HEK293T (cell line): ENCODE data around the gene TOMM7.

ENCODE experiments used
- CTCF ChIA-PET: fragments of 350-600 bp; formaldehyde crosslinking; extraction: SDS; loops from one replicate; lab custom pipeline; 2021; ENCODE audit warnings: antibody characterized with exemption, inconsistent platforms; lab: Yijun Ruan, JAX
- POLR2A ChIA-PET: fragments of 350-600 bp; formaldehyde crosslinking; extraction: SDS; loops from one replicate; lab custom pipeline; 2020; ENCODE audit warnings: antibody characterized with exemption, inconsistent platforms; lab: Yijun Ruan, JAX
- DNase-seq: peaks from one replicate; pipeline ENCODE4 v3.0.0; 2012; ENCODE audit warnings: mixed read lengths; ENCODE audit errors: extremely low spot score
- ARNT ChIP-seq: fragments of 450-650 bp; IDR thresholded peaks from 2 replicates; pipeline ENCODE4 v1.6.1; 2017; ENCODE audit warnings: mild to moderate bottlenecking
- BHLHE40 ChIP-seq: fragments of 450-650 bp; IDR thresholded peaks from 2 replicates; pipeline ENCODE4 v1.6.1; 2016; ENCODE audit warnings: mild to moderate bottlenecking, moderate library complexity, borderline replicate concordance
- CTBP1 ChIP-seq: fragments of 450-650 bp; IDR thresholded peaks from 2 replicates; pipeline ENCODE4 v1.6.1; 2016; ENCODE audit warnings: borderline replicate concordance
- ELF4 ChIP-seq: fragments of 450-650 bp; IDR thresholded peaks from 2 replicates; pipeline ENCODE4 v1.6.1; 2017; ENCODE audit warnings: antibody characterized with exemption
- FOXA1 ChIP-seq: fragments of 450-650 bp; IDR thresholded peaks from 2 replicates; pipeline ENCODE4 v1.6.1; 2016; ENCODE audit warnings: mild to moderate bottlenecking
- FOXK2 ChIP-seq: fragments of 450-650 bp; IDR thresholded peaks from 2 replicates; pipeline ENCODE4 v1.6.1; 2016; ENCODE audit warnings: mild to moderate bottlenecking
- FOXM1 ChIP-seq: fragments of 450-650 bp; IDR thresholded peaks from 2 replicates; pipeline ENCODE4 v1.6.1; 2017; ENCODE audit warnings: mild to moderate bottlenecking, borderline replicate concordance
- HDGF ChIP-seq: fragments of 450-650 bp; IDR thresholded peaks from 2 replicates; pipeline ENCODE4 v1.6.1; 2017; ENCODE audit warnings: antibody characterized with exemption, borderline replicate concordance
- L3MBTL2 ChIP-seq: fragments of 450-650 bp; conservative IDR thresholded peaks from 2 replicates; pipeline ENCODE4 v1.6.1; 2016; ENCODE audit warnings: mild to moderate bottlenecking
- LEF1 ChIP-seq: fragments of 450-650 bp; IDR thresholded peaks from 2 replicates; pipeline ENCODE4 v1.6.1; 2017; ENCODE audit warnings: mild to moderate bottlenecking, borderline replicate concordance
- NFRKB ChIP-seq: fragments of 450-650 bp; IDR thresholded peaks from 2 replicates; pipeline ENCODE4 v1.6.1; 2016; ENCODE audit warnings: mild to moderate bottlenecking, moderate library complexity
- PKNOX1 ChIP-seq: fragments of 450-650 bp; IDR thresholded peaks from 2 replicates; pipeline ENCODE4 v1.6.1; 2016
- SP1 ChIP-seq: fragments of 450-650 bp; IDR thresholded peaks from 2 replicates; pipeline ENCODE4 v1.6.1; 2017
- SUZ12 ChIP-seq: fragments of 450-650 bp; IDR thresholded peaks from 2 replicates; pipeline ENCODE4 v1.6.1; 2016; ENCODE audit warnings: mild to moderate bottlenecking
- TARDBP ChIP-seq: fragments of 450-650 bp; IDR thresholded peaks from 2 replicates; pipeline ENCODE4 v1.6.1; 2016
- ZNF384 ChIP-seq: fragments of 450-650 bp; IDR thresholded peaks from 2 replicates; pipeline ENCODE4 v1.6.1; 2016

TOMM7 gene

GRCh38 chr7:22860784-22861482 lies 38.3 kb upstream of the TOMM7 start:
- POLR2A ChIA-PET = interaction anchor here (1.0 kb wide), 1 partner anchor 37 kb away, joined by 3 read pairs; no protein-coding TSS in a partner anchor
- peak; percentile 43 for DNase-seq
- CTCF ChIA-PET = interaction anchor here (1.0 to 1.2 kb wide), 2 partner anchors 17 to 21 kb away, joined by 4 read pairs; no protein-coding TSS in a partner anchor
- TF ChIP-seq TARDBP (no peak), LEF1 (no peak), L3MBTL2 (no peak), PKNOX1 (peak; percentile 72)

GRCh38 chr7:22860337-22860736 lies 37.7 kb upstream of the TOMM7 start:
- CTCF ChIA-PET = interaction anchor here (0.7 to 1.2 kb wide), 3 partner anchors 17 to 31 kb away, joined by 3 to 4 read pairs (median 4); no protein-coding TSS in a partner anchor
- POLR2A ChIA-PET = interaction anchor here (1.0 kb wide), 1 partner anchor 36 kb away, joined by 3 read pairs; no protein-coding TSS in a partner anchor
- DNase-seq = no peak
- TF ChIP-seq ARNT (no peak), FOXA1 (no peak), LEF1 (no peak), SP1 (no peak), HDGF (no peak), SUZ12 (no peak), TARDBP (no peak), NFRKB (no peak), FOXK2 (no peak), L3MBTL2 (no peak), ELF4 (no peak), PKNOX1 (no peak), ZNF384 (no peak), BHLHE40 (no peak), CTBP1 (no peak), FOXM1 (no peak)

- no peak for DNase-seq
- POLR2A ChIA-PET = interaction anchor here (1.0 to 1.1 kb wide), 2 partner anchors 36 to 37 kb away, joined by 3 read pairs; partner anchors contain the start of gene TOMM7
- no peak for TF ChIP-seq ELF4
- TF ChIP-seq FOXK2 = no peak
- no peak for TF ChIP-seq L3MBTL2
- no peak for TF ChIP-seq ARNT
- TF ChIP-seq LEF1 = no peak
- TF ChIP-seq TARDBP = no peak
- TF ChIP-seq CTBP1 = no peak
- no peak for TF ChIP-seq FOXA1
- TF ChIP-seq ZNF384 = no peak
- TF ChIP-seq NFRKB = no peak
- no peak for TF ChIP-seq HDGF
- no peak for TF ChIP-seq FOXM1
- TF ChIP-seq BHLHE40 = no peak
- TF ChIP-seq SP1 = no peak
- no peak for TF ChIP-seq PKNOX1
- no peak for TF ChIP-seq SUZ12
- CTCF ChIA-PET = interaction anchor here (0.7 to 1.2 kb wide), 3 partner anchors 18 to 30 kb away, joined by 3 to 4 read pairs (median 4); no protein-coding TSS in a partner anchor
These were observed 37.1 kb upstream of the TOMM7 start for GRCh38 chr7:22859641-22860290.

- TF ChIP-seq ELF4 (no peak), CTBP1 (no peak)
- no peak for DNase-seq
- POLR2A ChIA-PET = interaction anchor here (1.1 kb wide), 1 partner anchor 36 kb away, joined by 3 read pairs; the partner anchor contains the start of gene TOMM7
- CTCF ChIA-PET = no interaction called here
These were observed 36.3 kb upstream of the TOMM7 start for GRCh38 chr7:22858640-22859561.

- POLR2A ChIA-PET = no interaction called here
- CTCF ChIA-PET = interaction anchor here (0.6 to 1.2 kb wide), 2 partner anchors 15 to 258 kb away, joined by 3 to 6 read pairs; no protein-coding TSS in a partner anchor
- no peak for DNase-seq
- TF ChIP-seq FOXA1 (no peak), ZNF384 (no peak), FOXK2 (no peak), FOXM1 (no peak), CTBP1 (no peak), ELF4 (no peak), HDGF (no peak), NFRKB (no peak), TARDBP (no peak), SUZ12 (no peak), ARNT (no peak), SP1 (no peak), L3MBTL2 (no peak), LEF1 (no peak), PKNOX1 (no peak), BHLHE40 (no peak)
These were observed 35.6 kb upstream of the TOMM7 start for GRCh38 chr7:22858274-22858639.
